ENCODE results near the gene TMIE.

The TMIE gene, protein sequence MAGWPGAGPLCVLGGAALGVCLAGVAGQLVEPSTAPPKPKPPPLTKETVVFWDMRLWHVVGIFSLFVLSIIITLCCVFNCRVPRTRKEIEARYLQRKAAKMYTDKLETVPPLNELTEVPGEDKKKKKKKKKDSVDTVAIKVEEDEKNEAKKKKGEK

DNA sequence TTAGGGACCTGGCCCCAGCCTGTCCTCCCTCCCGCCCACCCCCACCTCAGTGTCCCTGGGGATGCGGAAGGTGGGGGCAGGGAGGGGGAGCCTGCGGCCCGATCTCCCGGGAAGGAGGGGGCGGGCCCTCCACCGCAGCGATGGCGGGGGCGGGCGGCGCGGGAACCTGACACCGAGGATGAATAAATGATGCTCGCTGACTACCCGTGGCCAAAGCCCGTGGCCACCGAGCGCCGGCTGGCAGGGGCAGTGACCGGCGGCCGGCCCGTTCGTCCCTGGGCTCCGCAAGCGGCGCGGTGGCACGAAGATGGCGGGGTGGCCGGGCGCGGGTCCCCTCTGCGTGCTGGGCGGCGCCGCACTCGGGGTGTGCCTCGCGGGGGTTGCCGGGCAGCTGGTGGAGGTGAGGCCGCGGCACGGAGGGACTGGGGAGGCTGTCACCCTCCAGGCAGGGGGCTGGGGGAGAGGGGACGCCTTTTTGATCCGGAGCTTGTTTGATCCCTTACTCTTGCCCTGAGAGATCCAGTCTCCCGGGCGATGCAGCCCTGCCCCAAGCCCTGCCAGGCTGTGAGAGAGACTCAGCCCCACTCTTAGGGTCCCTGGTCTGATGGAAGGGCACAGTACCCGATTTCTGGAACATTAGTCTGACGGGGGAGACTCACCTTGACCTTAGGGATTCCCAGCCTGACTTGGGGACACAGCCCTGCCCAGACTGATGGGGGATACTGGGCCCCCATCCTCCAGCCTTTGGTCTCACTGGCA is at the start of gene TMIE:
TMIE (plus strand) TSS at position 212 of the 759 bp plus-strand sequence; CDS start at position 308, 96 bp downstream.
- no peak for DNase-seq

DNA sequence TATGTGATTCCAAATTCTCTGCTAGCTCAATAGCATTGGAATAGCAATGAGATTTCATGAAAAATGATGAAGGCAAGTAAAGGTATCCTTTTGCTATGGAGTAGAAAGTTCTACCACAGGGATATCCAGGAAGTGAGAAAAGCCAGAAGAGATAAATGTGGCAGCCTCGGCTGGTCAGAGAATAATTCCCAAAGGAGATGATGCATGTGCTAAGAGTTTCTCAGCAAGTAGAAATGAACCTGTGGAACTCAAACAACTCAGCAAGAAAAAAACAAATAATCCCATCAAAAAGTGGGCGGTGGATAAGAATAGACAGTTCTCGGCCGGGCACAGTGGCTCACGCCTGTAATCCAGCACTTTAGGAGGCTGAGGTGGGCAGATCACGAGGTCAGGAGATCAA is 45.9 kb upstream of the TMIE start:
- no peak for DNase-seq

DNA sequence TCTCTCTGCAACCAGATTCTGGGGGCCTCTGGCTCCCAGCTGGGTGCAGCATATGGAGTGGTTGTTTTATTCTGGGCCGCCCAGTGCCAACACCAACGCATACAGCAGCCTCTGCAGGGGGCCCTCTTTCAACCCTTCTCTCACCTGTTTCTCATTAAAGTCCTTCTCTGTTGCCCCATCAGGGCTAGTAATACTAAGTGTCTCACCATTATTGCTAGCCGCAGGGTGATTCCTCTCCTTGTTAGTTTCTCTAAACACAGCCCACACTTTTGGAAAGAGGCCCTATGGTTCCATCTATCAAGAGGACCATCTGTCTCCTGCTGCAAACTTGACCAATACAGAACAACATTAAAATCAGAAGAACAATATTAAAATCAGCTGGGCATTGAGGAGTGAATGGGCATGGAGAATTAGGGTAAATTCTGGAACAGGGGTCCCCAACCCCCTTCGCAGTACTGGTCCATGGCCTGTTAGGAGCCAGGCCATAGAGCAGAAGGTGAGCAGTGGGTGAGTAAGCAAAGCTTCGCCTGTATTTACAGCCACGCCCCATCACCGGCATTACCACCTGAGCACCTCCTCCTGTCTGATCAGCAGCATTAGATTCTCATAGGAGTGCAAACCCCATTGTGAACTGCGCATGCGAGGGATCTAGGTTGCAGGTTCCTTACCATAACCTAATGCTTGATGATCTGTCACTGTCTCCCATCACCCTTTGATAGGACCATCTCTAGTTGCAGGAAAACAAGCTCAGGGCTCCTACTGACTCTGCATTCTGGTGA is 44.2 kb upstream of the TMIE start:
- no peak for DNase-seq

DNA sequence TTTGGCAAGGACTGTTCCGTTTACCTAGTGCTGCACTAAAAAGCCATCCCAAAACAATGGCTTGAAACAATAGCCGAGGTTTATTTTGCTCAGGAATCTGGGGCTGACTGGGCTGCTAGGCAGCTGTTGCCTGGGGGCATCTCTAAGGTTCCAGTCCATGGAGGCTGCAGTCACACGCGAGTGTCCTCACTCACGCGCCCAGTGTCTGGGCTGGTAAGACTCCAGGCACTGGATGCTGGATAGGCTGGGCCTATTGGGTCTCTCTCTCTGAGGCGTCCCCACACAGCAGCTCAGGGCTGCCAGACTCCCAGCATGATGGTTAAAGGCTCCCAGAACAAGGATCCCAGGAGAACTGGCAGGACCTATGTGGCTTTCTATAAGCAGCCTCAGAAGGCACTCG is 41.9 kb upstream of the TMIE start:
- no peak for DNase-seq

DNA sequence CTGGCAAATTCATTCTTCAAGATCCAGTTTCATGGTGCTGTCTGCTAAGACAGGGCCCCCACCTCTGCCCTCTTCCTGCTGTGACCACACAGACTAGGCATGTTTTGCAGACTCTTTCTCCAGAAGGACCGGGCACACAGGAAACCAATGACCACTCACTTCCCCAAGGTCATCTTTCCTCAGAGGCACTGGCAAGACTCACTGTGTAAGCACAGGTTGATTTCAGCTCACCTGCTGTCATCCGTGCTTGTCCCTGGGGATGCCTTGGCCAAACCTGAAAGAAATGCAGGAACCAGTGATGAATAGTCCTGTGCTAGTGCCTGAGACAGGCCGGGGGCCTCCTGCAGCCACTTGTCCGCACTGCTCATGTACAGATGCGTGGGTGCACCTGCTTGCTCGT is 41.2 kb upstream of the TMIE start:
- DNase-seq, result no peak

DNA sequence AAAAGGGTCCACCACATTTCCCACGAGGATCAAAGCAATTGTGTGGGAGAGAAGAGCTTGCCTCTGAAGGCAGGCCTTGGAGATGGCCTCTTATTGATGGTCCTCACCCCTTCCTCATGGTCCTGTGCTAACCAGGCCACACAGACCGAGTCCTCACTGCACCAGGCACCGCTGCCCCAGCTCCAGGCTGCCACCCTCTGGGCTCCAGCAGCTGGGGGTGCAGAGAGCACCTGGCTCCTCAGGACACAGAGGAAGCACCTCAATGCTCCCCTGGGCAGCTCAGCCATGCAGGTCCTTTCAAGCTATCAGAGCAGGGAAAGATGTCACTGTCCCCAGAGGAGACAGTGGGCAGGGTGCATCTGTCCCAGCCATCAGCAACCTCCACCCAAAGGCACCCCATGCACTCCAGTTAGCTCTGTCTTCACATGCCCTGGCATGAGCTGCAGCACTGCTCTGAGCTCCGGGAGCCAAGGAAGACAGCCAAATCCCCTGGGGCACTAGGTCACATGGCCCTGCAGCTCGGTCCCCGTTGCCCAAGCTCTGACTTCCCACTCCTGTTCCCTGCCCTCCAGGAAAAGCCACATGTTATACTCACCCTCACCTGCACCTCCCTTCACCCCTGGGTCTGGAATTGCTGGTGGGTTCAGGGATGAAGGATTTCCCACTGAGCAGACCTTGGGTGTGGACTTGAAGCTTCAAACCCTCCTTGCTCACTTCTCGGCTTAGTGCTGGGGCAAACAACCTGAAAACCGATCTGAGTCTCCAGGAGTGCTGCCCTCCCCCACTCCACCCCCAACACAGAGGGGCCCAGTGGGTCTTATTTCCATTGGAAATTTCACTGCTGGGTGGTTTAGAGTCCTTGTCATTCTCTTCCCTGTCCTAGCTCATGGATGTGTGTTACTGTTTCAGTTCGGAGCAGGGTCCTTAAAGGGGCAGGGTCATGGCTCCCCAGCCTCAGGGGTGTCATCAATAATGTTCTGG is 40.4 kb upstream of the TMIE start:
- no peak for DNase-seq

DNA sequence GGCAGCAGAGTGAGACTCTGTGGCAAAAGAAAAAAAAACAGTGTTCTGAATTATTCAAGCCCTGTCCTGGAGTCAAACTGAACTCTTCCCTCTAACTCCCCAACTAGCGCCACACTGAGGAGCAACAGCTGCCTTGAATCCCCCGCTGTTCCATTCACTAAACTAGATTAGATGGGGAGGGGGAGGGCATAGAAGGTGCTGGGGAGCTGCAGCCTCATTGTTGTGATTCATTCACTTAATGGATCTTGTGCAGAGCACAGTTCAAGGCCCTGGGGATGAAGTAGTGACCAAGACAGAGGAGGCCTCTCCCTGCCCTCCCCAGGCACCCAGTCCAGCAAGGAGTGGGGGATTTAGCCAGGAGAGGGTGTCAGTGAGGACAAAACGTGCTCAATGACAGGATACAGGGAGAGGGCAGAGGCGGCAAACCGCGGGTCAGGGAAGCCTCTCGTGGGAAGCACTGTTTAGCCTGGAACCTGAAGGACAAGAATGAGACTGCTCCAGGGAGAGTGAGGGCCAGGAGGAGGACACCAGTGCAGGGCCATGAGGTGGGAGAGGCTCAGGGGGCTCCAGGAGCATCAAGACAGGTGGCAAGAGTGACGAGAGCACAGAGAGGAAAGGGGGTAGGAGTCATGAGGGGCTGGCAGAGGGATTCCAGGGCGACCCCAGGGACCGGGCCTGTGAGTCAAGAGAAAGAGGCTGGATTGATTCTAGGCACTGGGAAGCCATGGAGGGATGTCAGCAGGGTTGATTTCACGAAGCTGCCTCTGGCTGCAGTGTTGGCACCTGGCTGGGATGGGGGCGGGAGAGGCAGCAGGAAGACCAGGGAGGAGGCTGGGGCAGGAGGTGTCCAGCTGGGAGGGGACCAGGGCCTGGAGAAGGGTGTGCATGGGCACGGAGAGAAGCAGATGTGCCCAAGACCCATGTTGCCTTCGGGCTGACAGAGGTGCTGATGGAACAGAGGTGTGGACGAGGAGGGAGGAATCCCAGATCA is 39.1 kb upstream of the TMIE start:
- no peak for DNase-seq

DNA sequence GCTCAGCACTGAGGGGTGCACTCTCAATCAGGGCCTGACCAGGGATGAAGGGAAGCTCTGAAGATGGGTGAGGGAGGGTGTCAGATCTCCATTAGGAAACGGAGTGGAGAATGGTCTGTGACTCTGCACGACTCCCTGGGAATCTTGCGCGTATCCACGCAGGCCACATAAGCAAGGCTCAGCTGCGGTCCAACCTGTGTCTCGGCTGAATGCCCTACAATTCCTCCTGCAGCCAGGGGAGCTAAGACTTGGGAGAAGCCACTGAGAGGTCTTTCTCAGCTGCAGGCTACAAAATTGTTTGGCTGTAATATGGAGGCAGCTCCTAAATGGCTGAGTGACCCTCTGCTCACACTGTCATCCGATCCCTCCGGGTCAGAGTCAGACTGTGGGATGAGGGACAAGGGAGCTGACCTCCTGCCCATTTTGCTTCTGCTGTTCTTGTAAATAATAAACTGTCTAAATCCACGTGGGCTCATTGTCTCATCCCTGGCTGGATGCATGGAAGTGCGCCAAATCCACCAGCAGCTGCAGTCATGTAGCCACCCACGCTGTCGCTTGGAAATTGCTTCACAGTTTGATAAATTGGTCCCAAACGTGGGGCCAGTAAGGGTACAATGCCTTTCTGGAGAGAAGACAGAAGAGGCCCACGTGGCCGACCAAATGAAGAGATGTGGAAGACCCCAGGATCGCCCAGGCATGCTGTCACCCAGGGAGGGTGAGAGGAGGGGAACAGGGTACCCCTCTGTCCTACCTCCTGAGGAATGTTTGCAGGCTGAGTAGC is 38.2 kb upstream of the TMIE start:
- no peak for DNase-seq

DNA sequence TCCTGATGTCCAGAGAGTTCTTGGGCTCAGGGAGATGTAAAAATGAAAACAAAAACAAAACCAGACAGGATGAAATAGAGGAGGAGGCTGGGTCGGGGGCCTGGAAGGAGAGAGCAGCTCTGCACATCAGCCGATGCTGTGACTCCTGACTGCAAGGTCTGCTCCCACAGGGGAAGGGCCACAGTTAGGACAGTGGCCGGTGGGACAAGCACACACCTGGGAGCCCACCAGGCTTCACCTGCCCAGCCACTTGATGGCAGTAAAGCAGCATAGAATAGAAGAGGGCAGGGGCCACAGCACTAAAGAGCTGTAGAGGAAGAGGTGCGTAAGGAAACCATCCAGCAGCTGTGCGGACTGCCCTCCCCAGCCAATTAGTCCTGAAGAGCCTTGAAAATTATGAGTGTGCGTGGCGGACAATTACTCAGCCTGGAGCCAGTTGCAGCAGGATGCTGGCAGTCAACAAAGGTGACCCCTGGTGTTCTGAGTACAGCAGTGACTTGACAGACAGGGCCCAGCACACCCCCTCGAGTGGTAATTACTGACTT is 37.5 kb upstream of the TMIE start:
- DNase-seq, result no peak

DNA sequence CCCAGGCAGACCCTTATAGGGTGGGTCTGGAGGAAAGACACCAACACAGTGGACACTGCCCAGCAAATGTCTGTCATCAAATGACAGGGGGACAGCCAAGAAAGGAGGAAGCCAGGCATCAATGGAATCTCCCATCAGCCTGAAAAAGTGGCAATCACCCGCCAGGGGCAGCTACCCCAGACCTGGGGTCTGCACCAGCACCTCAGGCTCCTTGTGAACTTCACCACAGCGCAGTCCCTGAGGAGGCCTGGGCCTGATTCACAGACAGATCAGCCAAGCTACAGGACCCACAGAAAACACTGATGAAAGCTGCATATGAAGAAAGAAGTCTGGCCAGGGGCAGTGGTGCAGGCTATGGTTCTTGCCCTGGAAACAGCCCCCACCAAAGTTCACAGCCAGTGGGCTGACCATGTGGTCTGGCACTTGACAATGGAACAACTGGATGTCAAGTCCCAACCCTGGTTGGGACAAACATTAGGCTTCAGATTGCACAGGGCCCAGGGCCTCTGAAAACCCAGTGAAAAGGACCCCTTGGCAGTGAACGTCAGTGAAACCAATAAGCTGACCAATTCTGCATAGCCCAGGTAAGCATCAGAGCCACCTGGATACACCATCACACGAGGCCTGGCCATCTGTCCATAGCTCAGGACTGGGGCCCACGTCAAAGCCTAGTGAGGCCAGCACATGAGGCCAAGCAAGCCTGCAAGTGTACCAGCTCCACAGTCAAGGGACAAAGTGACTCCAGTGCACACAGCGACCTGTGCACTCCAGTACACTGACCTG is 36.8 kb upstream of the TMIE start:
- DNase-seq, result no peak

DNA sequence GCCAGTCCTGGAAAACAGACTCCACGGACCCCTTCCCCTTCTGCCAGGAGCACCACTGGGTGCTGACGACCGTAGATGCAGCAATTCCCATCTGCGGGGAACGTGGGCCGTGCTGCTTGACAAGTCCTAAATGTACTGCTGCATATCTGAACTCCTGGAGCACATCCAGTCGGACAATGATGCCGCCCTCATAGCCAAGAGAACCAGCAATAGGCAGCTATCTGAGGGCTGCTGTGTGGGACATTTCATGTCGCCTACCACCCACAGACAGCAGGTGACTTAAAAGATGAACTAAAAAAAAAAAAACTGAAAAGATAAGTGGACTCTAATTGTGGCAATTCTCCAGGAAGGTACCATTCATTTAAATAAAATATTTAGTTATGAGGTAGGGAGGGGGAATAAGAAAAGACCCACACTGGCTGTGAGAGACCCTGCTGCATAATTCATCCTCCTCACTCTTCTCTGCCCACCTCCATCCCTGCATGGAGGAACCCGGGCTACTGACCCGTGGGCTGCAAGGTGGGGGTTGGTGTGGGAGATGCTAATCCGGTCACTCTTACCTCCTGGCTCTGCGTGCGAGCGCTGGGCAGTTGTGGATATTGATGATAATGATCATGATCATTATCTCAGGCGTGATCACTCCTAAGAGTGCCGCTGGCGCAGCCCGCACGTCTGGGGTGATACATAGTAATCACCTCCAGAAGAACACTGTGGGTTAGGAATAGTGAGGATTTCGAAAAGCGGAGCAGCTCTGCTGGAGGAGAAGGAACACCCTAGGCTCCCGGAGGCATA is 36.0 kb upstream of the TMIE start:
- no peak for DNase-seq

DNA sequence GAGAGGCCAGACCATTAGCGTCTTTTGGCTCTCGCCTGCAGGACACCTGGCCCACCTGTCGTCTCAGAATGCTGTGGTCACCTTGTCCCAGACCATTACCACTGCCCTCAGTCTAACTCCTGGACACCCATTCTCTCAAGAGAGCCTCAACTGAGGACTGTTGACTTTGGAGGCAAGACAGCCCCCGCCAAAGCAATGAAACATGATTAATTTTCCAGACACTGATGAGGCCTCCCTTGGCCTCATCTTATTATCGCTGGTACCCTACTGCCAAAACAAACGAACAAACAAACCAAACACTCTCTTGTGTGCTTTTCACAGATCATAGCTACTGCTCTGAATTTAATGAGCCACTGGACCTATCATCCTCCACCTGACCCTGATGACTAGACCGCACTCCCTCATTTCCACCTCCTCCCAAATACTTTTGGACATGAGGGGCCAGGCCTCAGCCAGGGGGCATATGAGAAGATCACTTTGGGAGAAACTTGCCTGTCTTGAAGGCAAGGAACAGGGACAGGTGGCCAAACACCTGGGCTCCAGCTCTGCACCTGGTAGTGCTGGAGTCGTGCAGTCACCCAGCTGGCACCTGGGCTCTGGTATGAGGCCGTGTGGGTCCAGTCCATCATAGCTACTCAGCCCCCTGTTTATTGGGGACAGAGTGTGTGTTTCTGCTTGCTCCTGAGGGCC is 35.3 kb upstream of the TMIE start:
- no peak for DNase-seq

DNA sequence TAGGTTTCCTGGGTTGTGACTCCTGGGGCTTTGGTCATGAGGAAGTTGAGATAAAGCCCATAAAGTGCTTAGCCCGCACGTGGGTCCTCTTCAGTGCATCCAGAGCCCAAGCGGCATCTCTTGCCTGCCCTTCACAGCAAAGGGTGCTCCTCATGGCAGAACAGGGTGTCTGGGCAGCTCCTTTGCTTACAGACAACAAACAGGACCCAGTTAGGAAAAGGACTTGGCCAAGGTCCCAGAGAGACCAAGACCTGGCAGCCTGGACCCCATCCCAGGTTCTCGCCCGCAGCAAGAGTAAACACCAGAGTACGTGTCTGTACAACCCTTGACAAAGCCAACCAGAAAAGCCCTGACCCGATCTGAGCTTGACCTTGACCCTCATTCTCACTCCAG is 34.7 kb upstream of the TMIE start:
- DNase-seq, result no peak

DNA sequence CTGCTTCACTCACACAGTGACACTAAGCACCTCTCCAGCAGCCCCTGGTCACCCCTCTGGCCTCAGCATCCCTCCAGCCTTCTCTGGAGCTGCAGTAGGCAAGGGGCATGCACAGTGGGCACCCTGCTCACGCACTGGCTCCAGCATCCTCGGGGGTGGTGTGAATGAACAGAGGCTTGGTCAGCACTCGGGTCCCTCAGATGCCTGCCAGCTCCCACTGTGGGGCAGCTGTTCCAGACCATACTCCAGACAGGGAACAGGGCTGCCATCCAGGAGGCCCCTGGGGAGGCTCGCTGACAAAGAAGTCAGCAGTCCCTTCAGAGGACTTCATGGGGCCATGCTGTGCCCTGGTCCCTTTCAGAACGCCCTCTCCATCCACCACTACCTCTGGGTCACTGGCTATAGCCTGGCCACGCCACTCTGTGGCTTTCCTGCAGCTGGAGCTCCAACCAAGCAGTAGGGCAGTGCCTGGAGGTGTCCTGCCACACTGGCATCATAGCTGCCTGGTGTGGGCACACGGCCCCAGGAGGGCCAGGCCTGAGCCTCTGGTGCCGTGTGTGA is 34.1 kb upstream of the TMIE start:
- DNase-seq, result no peak

DNA sequence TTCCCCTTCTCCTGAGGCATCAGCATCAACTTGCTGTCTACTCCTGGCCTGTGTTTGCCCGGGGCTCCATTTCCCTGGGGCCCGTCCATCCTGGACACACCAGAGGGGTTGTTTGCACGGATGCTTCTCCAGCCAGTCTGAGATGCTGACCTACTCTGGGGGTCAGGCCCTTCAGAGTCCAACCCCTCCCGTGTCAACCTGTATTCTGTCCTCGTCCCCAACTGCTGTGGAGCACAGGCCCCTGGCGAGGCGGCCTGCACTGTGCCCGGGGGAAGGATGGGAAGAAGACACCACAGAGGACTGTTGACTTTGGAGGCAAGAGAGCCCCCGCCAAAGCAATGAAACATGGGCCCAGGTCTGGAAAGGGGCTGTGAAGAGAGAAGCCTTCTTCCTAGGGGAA is 33.5 kb upstream of the TMIE start:
- DNase-seq, result no peak

DNA sequence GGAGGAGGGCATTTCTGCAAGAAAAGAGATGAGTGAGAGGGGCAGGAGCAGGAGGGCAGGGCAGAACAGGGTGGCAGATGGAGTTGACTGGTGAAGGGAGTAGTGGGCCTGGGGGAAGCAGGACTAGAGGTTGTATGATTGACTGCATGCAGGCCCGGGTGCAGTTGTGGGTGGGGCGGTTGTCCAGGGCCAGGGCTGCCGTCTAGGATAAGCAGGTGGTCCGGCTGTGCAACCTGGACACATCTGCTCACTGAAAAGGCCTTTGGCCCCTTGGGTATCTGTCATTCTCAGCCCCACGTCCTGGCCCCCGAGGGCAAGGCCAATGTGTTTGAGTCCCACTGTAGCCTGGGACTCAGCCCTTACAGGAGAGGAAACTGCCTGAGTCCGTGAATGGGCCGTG is 33.1 kb upstream of the TMIE start:
- DNase-seq, result no peak

DNA sequence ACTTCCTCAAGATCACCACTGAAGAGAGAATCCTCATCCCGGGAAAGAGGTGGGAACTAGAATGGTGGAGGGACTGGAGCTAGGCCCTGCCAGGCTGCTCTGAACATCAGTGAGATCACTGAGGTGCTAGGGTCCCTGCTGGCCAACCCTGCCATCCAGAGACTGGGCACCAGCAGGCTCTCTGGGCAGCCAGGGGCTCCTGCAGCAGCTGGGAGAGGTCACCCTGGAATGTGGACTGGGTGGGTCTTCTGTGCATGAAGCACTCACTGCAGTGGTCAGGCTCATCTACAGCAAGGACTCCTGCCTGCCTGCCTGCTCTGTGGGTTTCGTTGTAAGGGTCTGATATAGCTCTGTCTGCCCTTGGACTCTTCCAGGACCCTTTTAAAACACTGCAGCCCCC is 32.6 kb upstream of the TMIE start:
- DNase-seq, result no peak
